Neuron (in vitro differentiated cells): Measurements from ENCODE around the gene ANKFN1.
"Not testable (repeated sequence)": the region's sequence is repeated elsewhere in the genome, so short reads cannot be mapped to it uniquely, and the experiment has no call there.

ENCODE experiments used
- H2AFZ ChIP-seq: one replicate; pipeline ENCODE4 v1.6.1; 2013; ENCODE audit warnings: low read depth, mild to moderate bottlenecking, inconsistent platforms, low read length, moderate library complexity
- H3K27me3 ChIP-seq: one replicate; pipeline ENCODE4 v1.6.1; 2013; ENCODE audit warnings: low read length; ENCODE audit not compliant: insufficient read depth
- H3K36me3 ChIP-seq: one replicate; pipeline ENCODE4 v1.6.1; 2013; ENCODE audit warnings: low read length; ENCODE audit not compliant: insufficient read depth
- H3K4me1 ChIP-seq: one replicate; pipeline ENCODE4 v1.6.1; 2013; ENCODE audit warnings: low read length; ENCODE audit not compliant: insufficient read depth
- H3K4me3 ChIP-seq: 2 replicates; pipeline ENCODE4 v1.5.1; 2013; ENCODE audit warnings: mild to moderate bottlenecking, low read length, moderate library complexity
- H3K9me3 ChIP-seq: one replicate; pipeline ENCODE4 v1.6.1; 2013; ENCODE audit warnings: low read length

ANKFN1 gene

DNA sequence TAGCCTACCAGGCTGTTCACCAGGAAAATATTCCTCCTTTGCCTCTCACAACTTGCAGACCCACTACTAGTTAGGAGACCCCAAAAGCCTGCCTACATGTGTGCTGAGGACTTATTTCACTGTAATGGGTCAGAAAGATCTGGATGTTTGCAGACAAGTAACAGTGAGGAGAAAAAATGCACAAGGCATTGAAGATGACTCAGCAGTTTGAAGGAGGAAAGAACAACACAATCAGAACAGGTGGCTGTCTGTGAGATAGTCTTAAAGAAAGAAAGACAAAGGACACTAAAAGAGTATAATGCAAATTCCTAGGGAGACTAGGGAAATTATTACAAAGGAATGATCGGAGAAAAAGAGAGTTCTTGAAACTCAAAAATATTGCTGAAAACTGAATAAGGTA is 69.0 kb downstream of the ANKFN1 start:
- no peaks in the 10 kb centered on the region for H3K27me3 ChIP-seq
- no peaks in the 10 kb centered on the region for H3K9me3 ChIP-seq
- no peak overlapping the region for H2AFZ ChIP-seq
- H3K4me3 ChIP-seq = no peak overlapping the region
- H3K36me3 ChIP-seq = no peaks in the 10 kb centered on the region
- no peaks in the 10 kb centered on the region for H3K4me1 ChIP-seq

DNA sequence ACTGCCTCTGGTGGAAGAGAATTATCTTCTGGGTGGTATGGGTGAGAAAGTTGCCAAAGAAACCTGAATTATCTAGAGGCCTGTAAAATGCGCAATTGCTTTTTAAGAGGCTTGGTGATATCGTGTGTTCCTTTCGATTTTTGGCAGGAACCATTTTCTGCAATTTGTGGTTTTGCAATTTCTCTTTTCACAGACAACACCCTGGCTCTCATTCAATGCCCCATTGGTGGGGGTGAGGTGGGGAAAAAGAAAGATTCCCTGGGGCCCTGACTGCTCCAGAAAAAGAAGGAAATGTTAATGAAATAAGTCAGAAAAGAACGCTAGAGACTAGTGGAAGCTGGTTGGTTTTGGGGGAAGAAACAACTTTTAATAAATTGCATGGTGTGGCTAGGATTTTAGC is 77.4 kb downstream of the ANKFN1 start:
- H3K4me3 ChIP-seq = no peak overlapping the region
- no peak overlapping the region for H2AFZ ChIP-seq
- no peaks in the 10 kb centered on the region for H3K4me1 ChIP-seq
- no peaks in the 10 kb centered on the region for H3K9me3 ChIP-seq
- no peaks in the 10 kb centered on the region for H3K27me3 ChIP-seq
- H3K36me3 ChIP-seq = no peaks in the 10 kb centered on the region

GRCh38 chr17:56231252-56231651 is 78.0 kb downstream of the ANKFN1 start:
- no peak overlapping the region for H2AFZ ChIP-seq
- H3K4me1 ChIP-seq = no peaks in the 10 kb centered on the region
- H3K4me3 ChIP-seq = no peak overlapping the region
- no peaks in the 10 kb centered on the region for H3K27me3 ChIP-seq
- H3K9me3 ChIP-seq = no peaks in the 10 kb centered on the region
- no peaks in the 10 kb centered on the region for H3K36me3 ChIP-seq

- Histone ChIP-seq H3K4me1 (no peaks in the 10 kb centered on the region), H3K4me3 (no peak overlapping the region), H3K9me3 (no peaks in the 10 kb centered on the region), H2AFZ (no peak overlapping the region), H3K27me3 (no peaks in the 10 kb centered on the region), H3K36me3 (no peaks in the 10 kb centered on the region)
Observed at GRCh38 chr17:56231693-56232092, 78.4 kb downstream of the ANKFN1 start.

- no peak overlapping the region for H2AFZ ChIP-seq
- H3K36me3 ChIP-seq = no peaks in the 10 kb centered on the region
- H3K4me1 ChIP-seq = no peaks in the 10 kb centered on the region
- H3K4me3 ChIP-seq = no peak overlapping the region
- no peaks in the 10 kb centered on the region for H3K9me3 ChIP-seq
- H3K27me3 ChIP-seq = no peaks in the 10 kb centered on the region
Observed at GRCh38 chr17:56244268-56244890, 91.1 kb downstream of the ANKFN1 start.

- no peaks in the 10 kb centered on the region for H3K36me3 ChIP-seq
- H3K4me3 ChIP-seq = no peak overlapping the region
- no peak overlapping the region for H2AFZ ChIP-seq
- no peaks in the 10 kb centered on the region for H3K27me3 ChIP-seq
- no peaks in the 10 kb centered on the region for H3K9me3 ChIP-seq
- no peaks in the 10 kb centered on the region for H3K4me1 ChIP-seq
Observed at GRCh38 chr17:56247816-56248215, 94.5 kb downstream of the ANKFN1 start.

DNA sequence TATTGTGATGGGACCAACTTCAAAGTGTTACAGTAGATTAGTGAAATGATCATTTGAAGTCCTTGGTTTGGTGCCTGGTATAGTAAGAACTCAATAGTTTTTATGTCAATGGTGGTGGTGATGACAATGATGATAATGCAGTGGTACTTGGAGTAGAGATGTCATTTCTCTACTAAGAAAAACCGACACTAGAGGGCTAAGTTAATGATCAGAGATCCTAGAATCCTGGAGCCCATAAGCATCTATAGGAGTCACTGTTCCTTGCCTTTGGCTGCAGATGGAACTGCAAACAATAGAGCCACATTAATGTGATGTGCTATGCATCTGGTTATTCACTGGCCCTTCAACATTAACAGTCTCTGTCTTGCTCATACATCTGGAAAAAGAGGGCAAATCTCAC is 103.8 kb downstream of the ANKFN1 start:
- no peaks in the 10 kb centered on the region for H3K36me3 ChIP-seq
- H3K4me1 ChIP-seq = no peaks in the 10 kb centered on the region
- no peaks in the 10 kb centered on the region for H3K27me3 ChIP-seq
- no peak overlapping the region for H2AFZ ChIP-seq
- H3K9me3 ChIP-seq = no peaks in the 10 kb centered on the region
- no peak overlapping the region for H3K4me3 ChIP-seq

GRCh38 chr17:56260376-56261002 is 107.2 kb downstream of the ANKFN1 start:
- H3K36me3 ChIP-seq = no peaks in the 10 kb centered on the region
- no peaks in the 10 kb centered on the region for H3K27me3 ChIP-seq
- H3K4me3 ChIP-seq = no peak overlapping the region
- H3K4me1 ChIP-seq = no peaks in the 10 kb centered on the region
- no peak overlapping the region for H2AFZ ChIP-seq
- H3K9me3 ChIP-seq = no peaks in the 10 kb centered on the region

DNA sequence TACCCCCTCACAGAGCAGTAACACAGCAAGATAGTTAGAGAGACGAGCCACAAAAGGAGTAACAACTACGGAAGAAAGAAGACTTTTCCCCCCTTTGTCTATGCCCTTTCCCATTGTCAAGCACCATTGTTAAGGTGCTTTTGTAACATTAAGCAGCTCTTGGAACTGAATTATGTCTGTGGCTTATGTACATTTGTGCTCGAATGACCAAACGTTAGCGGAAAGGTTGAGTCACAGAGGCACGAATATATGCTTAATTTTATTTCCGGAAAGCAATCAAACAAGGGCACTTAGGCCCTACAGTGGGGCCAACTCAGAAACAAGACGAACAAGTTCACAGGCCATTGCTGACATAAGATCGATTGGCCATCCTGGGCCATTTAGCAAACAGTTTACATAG is 109.5 kb downstream of the ANKFN1 start:
- Histone ChIP-seq H3K36me3 (no peaks in the 10 kb centered on the region), H3K4me1 (no peaks in the 10 kb centered on the region), H3K27me3 (no peaks in the 10 kb centered on the region), H3K9me3 (no peaks in the 10 kb centered on the region), H2AFZ (no peak overlapping the region), H3K4me3 (no peak overlapping the region)

DNA sequence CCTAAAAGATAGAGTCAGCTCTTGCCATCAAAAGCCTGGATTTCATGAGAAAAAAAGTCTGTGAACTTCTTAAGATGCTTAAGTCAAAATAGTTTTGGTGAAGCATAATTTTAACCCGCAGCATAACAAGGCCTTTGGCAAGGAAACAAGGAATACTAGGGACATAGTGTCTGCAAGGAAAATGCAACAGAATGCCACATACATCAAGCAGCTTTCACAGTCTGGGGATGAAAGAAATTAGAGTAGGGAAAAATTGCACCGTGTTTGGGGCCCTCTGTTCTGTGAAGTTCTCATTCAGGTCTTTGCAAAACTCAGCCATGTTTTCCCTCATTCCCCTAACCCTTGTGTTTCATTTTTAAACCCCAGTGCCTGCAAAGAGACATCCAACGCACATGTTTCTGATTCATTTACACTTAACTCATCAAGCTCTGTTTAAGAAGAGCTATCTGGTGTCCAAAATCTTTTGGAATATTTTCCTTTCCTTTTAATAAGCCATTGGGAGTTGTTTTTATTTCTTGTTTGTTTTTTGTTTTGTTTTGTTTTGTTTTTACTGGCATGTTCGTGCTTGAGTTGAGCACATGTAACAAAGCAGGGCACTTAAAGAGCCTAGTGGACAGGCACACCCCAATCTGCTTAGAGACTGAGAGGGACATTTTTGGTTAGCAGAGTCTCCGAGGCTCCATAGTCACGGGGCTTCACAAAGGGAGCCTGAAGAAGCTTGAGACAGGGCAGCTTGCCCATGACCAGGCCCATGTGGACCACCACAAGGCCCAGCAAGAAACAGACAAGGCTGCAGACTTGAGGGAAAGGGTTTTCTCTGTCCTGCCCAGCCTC is 116.5 kb downstream of the ANKFN1 start:
- H3K9me3 ChIP-seq = no peaks in the 10 kb centered on the region
- no peak overlapping the region for H3K4me3 ChIP-seq
- no peaks in the 10 kb centered on the region for H3K27me3 ChIP-seq
- no peaks in the 10 kb centered on the region for H3K36me3 ChIP-seq
- no peaks in the 10 kb centered on the region for H3K4me1 ChIP-seq
- H2AFZ ChIP-seq = no peak overlapping the region

- H3K36me3 ChIP-seq = no peaks in the 10 kb centered on the region
- no peak overlapping the region for H2AFZ ChIP-seq
- no peaks in the 10 kb centered on the region for H3K4me1 ChIP-seq
- no peaks in the 10 kb centered on the region for H3K27me3 ChIP-seq
- no peak overlapping the region for H3K4me3 ChIP-seq
- H3K9me3 ChIP-seq = no peaks in the 10 kb centered on the region
Observed at GRCh38 chr17:56274491-56274890, 121.2 kb downstream of the ANKFN1 start.

GRCh38 chr17:56284482-56284881 is 131.2 kb downstream of the ANKFN1 start:
- H3K36me3 ChIP-seq = no peaks in the 10 kb centered on the region
- H3K4me1 ChIP-seq = no peaks in the 10 kb centered on the region
- H3K4me3 ChIP-seq = no peak overlapping the region
- no peaks in the 10 kb centered on the region for H3K27me3 ChIP-seq
- no peak overlapping the region for H2AFZ ChIP-seq
- H3K9me3 ChIP-seq = no peaks in the 10 kb centered on the region

GRCh38 chr17:56288786-56289185 is 135.5 kb downstream of the ANKFN1 start:
- H3K9me3 ChIP-seq, H3K4me3 ChIP-seq, H3K36me3 ChIP-seq, H2AFZ ChIP-seq, H3K4me1 ChIP-seq, H3K27me3 ChIP-seq: not testable (repeated sequence)
